ENCODE data around the gene RANGAP1. TPM values are rescaled to one million over a fixed set of nuclear protein-coding genes. Genes with fewer than 3 reads are reported as not detected.

RANGAP1 gene
- total and polyA plus RNA-seq, 2 of the 13 experiments (the other 11 are each of a cell fraction or from before 2014, with no cell fraction given) = 51.8 to 83.9 TPM

- TF ChIP-seq SIN3A (IDR thresholded peaks at IDR 0.05; ENCODE audit: borderline replicate concordance, low read depth, low read length) (peak; percentile 81; the same call in 1 of the 2 replicates), SKIL (CRISPR knock-in tag; IDR thresholded peaks at IDR 0.05; ENCODE audit: borderline replicate concordance) (no peak), CBX5 (CRISPR knock-in tag; IDR thresholded peaks at IDR 0.05; ENCODE audit: borderline replicate concordance) (0 out of 2 replicates have a peak, but pooled peaks have one; percentile 63), HNRNPL (IDR thresholded peaks at IDR 0.05; ENCODE audit: low read depth, low read length) (0 out of 2 replicates have a peak, but pooled peaks have one; percentile 13), ZMYM3 (CRISPR knock-in tag; IDR thresholded peaks at IDR 0.05) (peak; percentile 89), ELF4 (CRISPR knock-in tag; IDR thresholded peaks at IDR 0.05; ENCODE audit: borderline replicate concordance) (no peak), KAT7 (CRISPR knock-in tag; IDR thresholded peaks at IDR 0.05; ENCODE audit: borderline replicate concordance) (peak; percentile 73; the same call in 1 of the 2 replicates), KLF6 (CRISPR knock-in tag; IDR thresholded peaks at IDR 0.05) (peak; percentile 75; the same call in 1 of the 2 replicates), ISL2 (CRISPR knock-in tag; IDR thresholded peaks at IDR 0.05) (peak; percentile 65), ZNF616 (CRISPR knock-in tag; IDR thresholded peaks at IDR 0.05; ENCODE audit: low read depth) (no peak), NCOA2 (CRISPR knock-in tag; IDR thresholded peaks at IDR 0.05) (peak; percentile 52; the same call in 1 of the 2 replicates), ZNF570 (CRISPR knock-in tag; IDR thresholded peaks at IDR 0.05; ENCODE audit: borderline replicate concordance) (no peak), ZBTB7B (CRISPR knock-in tag; IDR thresholded peaks at IDR 0.05) (peak; percentile 81), CBX2 (IDR thresholded peaks at IDR 0.05; ENCODE audit: low read depth, low read length) (no peak), CBX2 (CRISPR knock-in tag; IDR thresholded peaks at IDR 0.05; ENCODE audit: low read depth) (no peak), KLF9 (CRISPR knock-in tag; IDR thresholded peaks at IDR 0.05; ENCODE audit: low read depth) (no peak), ZNF773 (CRISPR knock-in tag; IDR thresholded peaks at IDR 0.05; ENCODE audit: borderline replicate concordance) (0 out of 2 replicates have a peak, but pooled peaks have one; percentile 46), ZNF292 (CRISPR knock-in tag; IDR thresholded peaks at IDR 0.05; ENCODE audit: borderline replicate concordance, low read depth) (peak; percentile 53; the same call in 1 of the 2 replicates), HOXA3 (CRISPR knock-in tag; IDR thresholded peaks at IDR 0.05) (peak; percentile 70; the same call in 1 of the 2 replicates), ZNF350 (CRISPR knock-in tag; IDR thresholded peaks at IDR 0.05; ENCODE audit: borderline replicate concordance, low read depth) (peak; percentile 42; the same call in 1 of the 2 replicates), ZMYM4 (CRISPR knock-in tag; IDR thresholded peaks at IDR 0.05) (peak; percentile 40; the same call in 1 of the 2 replicates)
- TF ChIP-seq, protein P1, sequence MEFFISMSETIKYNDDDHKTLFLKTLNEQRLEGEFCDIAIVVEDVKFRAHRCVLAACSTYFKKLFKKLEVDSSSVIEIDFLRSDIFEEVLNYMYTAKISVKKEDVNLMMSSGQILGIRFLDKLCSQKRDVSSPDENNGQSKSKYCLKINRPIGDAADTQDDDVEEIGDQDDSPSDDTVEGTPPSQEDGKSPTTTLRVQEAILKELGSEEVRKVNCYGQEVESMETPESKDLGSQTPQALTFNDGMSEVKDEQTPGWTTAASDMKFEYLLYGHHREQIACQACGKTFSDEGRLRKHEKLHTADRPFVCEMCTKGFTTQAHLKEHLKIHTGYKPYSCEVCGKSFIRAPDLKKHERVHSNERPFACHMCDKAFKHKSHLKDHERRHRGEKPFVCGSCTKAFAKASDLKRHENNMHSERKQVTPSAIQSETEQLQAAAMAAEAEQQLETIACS (CRISPR knock-in tag; IDR thresholded peaks at IDR 0.05) = no peak
- TF ChIP-seq, protein P2, sequence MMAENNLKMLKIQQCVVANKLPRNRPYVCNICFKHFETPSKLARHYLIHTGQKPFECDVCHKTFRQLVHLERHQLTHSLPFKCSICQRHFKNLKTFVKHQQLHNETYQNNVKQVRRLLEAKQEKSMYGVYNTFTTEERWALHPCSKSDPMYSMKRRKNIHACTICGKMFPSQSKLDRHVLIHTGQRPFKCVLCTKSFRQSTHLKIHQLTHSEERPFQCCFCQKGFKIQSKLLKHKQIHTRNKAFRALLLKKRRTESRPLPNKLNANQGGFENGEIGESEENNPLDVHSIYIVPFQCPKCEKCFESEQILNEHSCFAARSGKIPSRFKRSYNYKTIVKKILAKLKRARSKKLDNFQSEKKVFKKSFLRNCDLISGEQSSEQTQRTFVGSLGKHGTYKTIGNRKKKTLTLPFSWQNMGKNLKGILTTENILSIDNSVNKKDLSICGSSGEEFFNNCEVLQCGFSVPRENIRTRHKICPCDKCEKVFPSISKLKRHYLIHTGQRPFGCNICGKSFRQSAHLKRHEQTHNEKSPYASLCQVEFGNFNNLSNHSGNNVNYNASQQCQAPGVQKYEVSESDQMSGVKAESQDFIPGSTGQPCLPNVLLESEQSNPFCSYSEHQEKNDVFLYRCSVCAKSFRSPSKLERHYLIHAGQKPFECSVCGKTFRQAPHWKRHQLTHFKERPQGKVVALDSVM (CRISPR knock-in tag; IDR thresholded peaks at IDR 0.05) = no peak
These were observed 15.4 kb upstream of the RANGAP1 start, which contains the start of gene ZC3H7B (continued) for GRCh38 chr22:41301085-41302020.
